Suprapubic skin (tissue), 3 donors: ENCODE measurements around the gene RCAN3.

ENCODE experiments used
- EP300 ChIP-seq: sonication (generic); formaldehyde crosslinking; IDR thresholded peaks from one replicate; pipeline ENCODE4 v1.6.1; 2017; ENCODE audit warnings: antibody characterized with exemption
- TF ChIP-seq, protein P1 (sequence below), 2 donors: fragments of 200-600 bp in 1 of 2; fragments of 450-650 bp in 1 of 2; sonication (generic) in 1 of 2; IDR thresholded peaks; one replicate each; pipeline ENCODE4 v1.5.1; 2016 to 2019; ENCODE audit warnings: antibody characterized with exemption in 2 of 2, mild to moderate bottlenecking in 1 of 2, moderate library complexity in 1 of 2

DNA sequence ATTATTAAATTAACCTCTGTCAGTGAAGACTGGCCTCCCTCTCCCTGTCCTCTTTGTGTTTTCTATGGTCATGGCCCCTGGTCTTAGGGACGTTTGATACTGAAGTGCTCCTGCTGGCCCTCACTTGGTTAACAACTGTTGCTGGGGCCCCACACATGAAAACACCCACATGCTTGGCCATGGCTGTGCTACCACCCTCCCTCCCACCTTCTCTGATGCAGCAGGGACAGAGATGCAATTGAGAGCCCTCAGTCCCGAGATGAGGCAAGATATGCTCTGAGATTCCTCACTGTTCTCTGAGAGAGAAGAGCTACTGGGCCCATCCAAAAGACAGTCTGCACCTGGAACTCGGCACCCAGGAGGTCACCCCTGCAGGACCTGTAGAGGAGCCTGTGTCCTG, 86.6 kb downstream of the RCAN3 start:
- TF ChIP-seq, protein P1, sequence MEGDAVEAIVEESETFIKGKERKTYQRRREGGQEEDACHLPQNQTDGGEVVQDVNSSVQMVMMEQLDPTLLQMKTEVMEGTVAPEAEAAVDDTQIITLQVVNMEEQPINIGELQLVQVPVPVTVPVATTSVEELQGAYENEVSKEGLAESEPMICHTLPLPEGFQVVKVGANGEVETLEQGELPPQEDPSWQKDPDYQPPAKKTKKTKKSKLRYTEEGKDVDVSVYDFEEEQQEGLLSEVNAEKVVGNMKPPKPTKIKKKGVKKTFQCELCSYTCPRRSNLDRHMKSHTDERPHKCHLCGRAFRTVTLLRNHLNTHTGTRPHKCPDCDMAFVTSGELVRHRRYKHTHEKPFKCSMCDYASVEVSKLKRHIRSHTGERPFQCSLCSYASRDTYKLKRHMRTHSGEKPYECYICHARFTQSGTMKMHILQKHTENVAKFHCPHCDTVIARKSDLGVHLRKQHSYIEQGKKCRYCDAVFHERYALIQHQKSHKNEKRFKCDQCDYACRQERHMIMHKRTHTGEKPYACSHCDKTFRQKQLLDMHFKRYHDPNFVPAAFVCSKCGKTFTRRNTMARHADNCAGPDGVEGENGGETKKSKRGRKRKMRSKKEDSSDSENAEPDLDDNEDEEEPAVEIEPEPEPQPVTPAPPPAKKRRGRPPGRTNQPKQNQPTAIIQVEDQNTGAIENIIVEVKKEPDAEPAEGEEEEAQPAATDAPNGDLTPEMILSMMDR (IDR thresholded peaks at IDR 0.05): no peak
- no peak for TF ChIP-seq EP300
